K562 (cell line): Measurements from ENCODE around the gene PSMB11. TPM values are rescaled to one million over a fixed set of nuclear protein-coding genes. Genes with fewer than 3 reads are reported as not detected.

Source experiments
- ATAC-seq: fragments of 200-7000 bp; cut with Tn5 transposase; 3 replicates; pipeline ENCODE4 v1.9.1; 2020; ENCODE audit warnings: moderate library complexity
- BruUV-seq: library from RNA; stranded (reverse); fragments of 400-500 nt; replicated peaks from 2 replicates; lab custom pipeline; 2021; lab: Mats Ljungman, UMichigan
- CTCF ChIA-PET: fragments of 300-600 bp; formaldehyde crosslinking; extraction: SDS; loops from one replicate; lab custom pipeline; 2021; ENCODE audit warnings: low intra/inter-chr PET ratio; lab: Yijun Ruan, JAX
- POLR2A ChIA-PET: fragments of 300-600, 350-650 bp; sonication (Branson Sonifier 250); formaldehyde crosslinking; extraction: SDS; loops from one replicate; lab custom pipeline; 2021; ENCODE audit warnings: antibody characterized with exemption, inconsistent platforms; lab: Yijun Ruan, JAX
- DNase-seq, 4 experiments: peaks; one replicate each; pipeline versions ENCODE4 v3.0.0 to v3.0.0-alpha.2; 2011 to 2018; ENCODE audit warnings: low spot score in 3 of 4, mixed read lengths in 3 of 4; ENCODE audit errors: extremely low read depth in 1 of 4
- FAIRE-seq: peaks from 2 replicates; lab custom pipeline; 2011; peaks lifted over from hg19 to GRCh38; lab: Jason Lieb, UNC
- H2AFZ ChIP-seq: 2 replicates; pipeline ENCODE4 v1.6.0; 2011; ENCODE audit warnings: low read depth, low read length, control low read depth, inconsistent platforms
- H3K27ac ChIP-seq: fragments of 200-600 bp; 3 replicates; pipeline ENCODE4 v1.8.0; 2011; ENCODE audit warnings: low read depth, mild to moderate bottlenecking, control low read depth, inconsistent platforms, low read length, moderate library complexity, mixed read lengths; ENCODE audit errors: extremely low read depth
- H3K27me3 ChIP-seq, 2 experiments: fragments of 300-600 bp in 1 of 2; 2 replicates in 1 of 2; 3 replicates in 1 of 2; pipeline versions ENCODE4 v1.6.0 to v1.8.0; 2011; ENCODE audit warnings: inconsistent platforms in 2 of 2, low read length in 2 of 2, mild to moderate bottlenecking in 1 of 2, mixed read lengths in 1 of 2, moderate library complexity in 1 of 2; ENCODE audit not compliant: control insufficient read depth in 2 of 2, insufficient read depth in 2 of 2
- H3K36me3 ChIP-seq: fragments of 300-600 bp; 3 replicates; pipeline ENCODE4 v1.8.0; 2011; ENCODE audit warnings: mild to moderate bottlenecking, low read length, inconsistent platforms; ENCODE audit not compliant: control insufficient read depth, insufficient read depth
- H3K4me1 ChIP-seq, 2 experiments: fragments of 200-600 bp in 1 of 2; replicated peaks in 1 of 2; 2 replicates in 1 of 2; 3 replicates in 1 of 2; pipeline versions ENCODE4 v1.5.1 to v1.8.0; 2011; ENCODE audit warnings: inconsistent platforms in 2 of 2, low read length in 2 of 2, mild to moderate bottlenecking in 1 of 2, mixed read lengths in 1 of 2, moderate library complexity in 1 of 2; ENCODE audit not compliant: control insufficient read depth in 2 of 2, insufficient read depth in 2 of 2
- H3K4me2 ChIP-seq: 2 replicates; pipeline ENCODE4 v1.6.1; 2011; ENCODE audit warnings: low read length, control low read depth, inconsistent platforms, mixed read lengths; ENCODE audit not compliant: insufficient read depth
- H3K4me3 ChIP-seq: fragments of 200-600 bp; sonication (generic), shearing (Covaris generic); 2 replicates; pipeline ENCODE4 v1.5.1; 2016; ENCODE audit warnings: control low read depth, inconsistent platforms
- H3K79me2 ChIP-seq: fragments of 200-600 bp; 3 replicates; pipeline ENCODE4 v1.8.0; 2011; ENCODE audit warnings: low read length, inconsistent platforms; ENCODE audit not compliant: control insufficient read depth, insufficient read depth
- H3K9ac ChIP-seq, 2 experiments: 2 replicates each; pipeline versions ENCODE4 v1.6.0 to v1.6.1; 2011; ENCODE audit warnings: low read depth in 2 of 2, low read length in 2 of 2, control low read depth in 1 of 2, inconsistent platforms in 1 of 2, mild to moderate bottlenecking in 1 of 2, mixed read lengths in 1 of 2; ENCODE audit not compliant: insufficient read depth in 1 of 2
- H3K9me1 ChIP-seq: one replicate; pipeline ENCODE4 v1.6.0; 2011; ENCODE audit warnings: inconsistent platforms, mild to moderate bottlenecking, low read length, moderate library complexity; ENCODE audit not compliant: control insufficient read depth, insufficient read depth
- H3K9me3 ChIP-seq: replicated peaks from 2 replicates; pipeline ENCODE4 v1.5.1; 2011; ENCODE audit warnings: low read depth, low read length, inconsistent platforms; ENCODE audit not compliant: control insufficient read depth, insufficient read depth
- H4K20me1 ChIP-seq: replicated peaks from 2 replicates; pipeline ENCODE4 v1.6.1; 2011; ENCODE audit warnings: low read length, inconsistent platforms, mixed read lengths; ENCODE audit not compliant: control insufficient read depth, insufficient read depth
- MCM2 ChIP-seq: fragments of 450-650 bp; IDR thresholded peaks from 2 replicates; pipeline ENCODE4 v1.6.1; 2017; ENCODE audit warnings: low read depth, mild to moderate bottlenecking
- PML ChIP-seq: IDR thresholded peaks from 2 replicates; pipeline ENCODE4 v1.6.1; 2012; ENCODE audit warnings: low read length, inconsistent platforms
- RFX1 ChIP-seq: fragments of 450-650 bp; IDR thresholded peaks from 2 replicates; pipeline ENCODE4 v1.6.1; 2016; ENCODE audit warnings: mild to moderate bottlenecking, moderate library complexity
- WGBS: fragments of 100-300 bp; shearing (Covaris generic); methylation state at CpG from one replicate; pipeline ENCODE4 v1.1.6; 2016; ENCODE audit warnings: low coverage, mixed read lengths; ENCODE audit not compliant: insufficient coverage; ENCODE audit errors: missing lambda C conversion rate; 5-methylcytosine and 5-hydroxymethylcytosine counted together
- in situ Hi-C: fragments of 300-500 bp; cut with MboI; formaldehyde crosslinking; loops from 4 replicates; pipeline ENCODE4 v1.15.0; 2018; ENCODE audit warnings: inconsistent platforms, mixed read lengths
- intact Hi-C: fragments of 100-400 bp; cut with micrococcal nuclease; formaldehyde crosslinking; loops from 2 replicates; pipeline ENCODE4 v1.14.2; 2022
- polyA plus RNA-seq, 8 experiments: library from polyadenylated mRNA; depleted of rRNA in 4 of 8; stranded (reverse) in 5 of 8; unstranded in 3 of 8; fragments of >200 nt; fragmentation: Nextera tagmentation in 2 of 8; fragmentation: Illumina TruSeq in 1 of 8; extraction: Ambion mirVana in 2 of 8; extraction: Trizol in 1 of 8; gene quantifications; 2 replicates each; pipeline versions ENCODE4 v1.2.1 to v1.2.3, GENCODE V29; 2011 to 2014; ENCODE audit warnings: inconsistent platforms in 1 of 8, missing spikeins in 1 of 8
- total RNA-seq, 7 experiments: library from RNA; depleted of rRNA in 6 of 7; stranded (reverse); fragments of >200 nt in 6 of 7; fragmentation: Illumina TruSeq in 2 of 7; extraction: Trizol in 2 of 7; gene quantifications; 2 replicates each; pipeline versions ENCODE4 v1.2.1 to v1.2.3, GENCODE V29; 2011 to 2021; ENCODE audit warnings: low replicate concordance in 1 of 7

PSMB11 gene
- total and polyA plus RNA-seq, 9 of the 15 experiments (the other 6 are each of a cell fraction or from before 2014, with no cell fraction given): not detected

- POLR2A ChIA-PET: no interaction called here
- ATAC-seq: no peak
- no TSS peak for BruUV-seq
Observed at GRCh38 chr14:23093104-23093503, 51.1 kb downstream of the PSMB11 start.

GRCh38 chr14:23093526-23093925 lies 51.5 kb downstream of the PSMB11 start:
- peaks cover 82% of the 10 kb centered on the region for H3K79me2 ChIP-seq
- DNase-seq: no peak
- CTCF ChIA-PET: no interaction called here
- intact Hi-C loops: no loop called here
- H2AFZ ChIP-seq: no peak overlapping the region
- H3K27ac ChIP-seq: no peak overlapping the region
- in situ Hi-C loops: no loop called here
- no peaks in the 10 kb centered on the region for H3K9me1 ChIP-seq
- peak overlapping the region; percentile 90 for H3K4me2 ChIP-seq
- H3K9ac ChIP-seq: peak overlapping the region in 1 of 2 experiments; percentile 98; a peak in 2 of 4 replicates
- FAIRE-seq: no peak
- no TSS peak for BruUV-seq
- 54% methylated on average over 2 of the region's 2 CpGs for WGBS
- no peak for ATAC-seq
- POLR2A ChIA-PET: interaction anchor here (2.1 to 3.0 kb wide), 5 partner anchors 13 to 31 kb away, joined by 10 to 34 read pairs (median 20); no protein-coding TSS in a partner anchor
- peaks cover 68% of the 10 kb centered on the region for H3K36me3 ChIP-seq
- TF ChIP-seq MCM2 (no peak), RFX1 (peak; percentile 54; the same call in 1 of the 2 replicates)
- H3K4me3 ChIP-seq: peak overlapping the region; percentile 83
- peaks cover 8 to 29% of the 10 kb centered on the region in 2 experiments; a peak in 4 of 5 replicates for H3K4me1 ChIP-seq
- H3K9me3 ChIP-seq: no peaks in the 10 kb centered on the region
- no peaks in the 10 kb centered on the region for H3K27me3 ChIP-seq
- H4K20me1 ChIP-seq: peaks cover 16% of the 10 kb centered on the region

More at GRCh38 chr14:23093104-23093503, 51.1 kb downstream of the PSMB11 start:
- intact Hi-C loops: no loop called here
- H3K9me1 ChIP-seq: no peaks in the 10 kb centered on the region
- TF ChIP-seq PML: no peak
- DNase-seq (no peak), FAIRE-seq (no peak)
- no peak overlapping the region for H3K27ac ChIP-seq
- peaks cover 8 to 27% of the 10 kb centered on the region in 2 experiments; a peak in 4 of 5 replicates for H3K4me1 ChIP-seq
- CTCF ChIA-PET: no interaction called here
- in situ Hi-C loops: no loop called here
- H2AFZ ChIP-seq: no peak overlapping the region
- peaks cover 78% of the 10 kb centered on the region for H3K79me2 ChIP-seq
- no peaks in the 10 kb centered on the region for H3K27me3 ChIP-seq
- H3K4me2 ChIP-seq: peak overlapping the region; percentile 90
- H3K4me3 ChIP-seq: peak overlapping the region; percentile 83; the same call in 1 of the 2 replicates
- 65% methylated on average over 2 of the region's 2 CpGs for WGBS
- H3K36me3 ChIP-seq: peaks cover 68% of the 10 kb centered on the region
- H3K9me3 ChIP-seq: no peaks in the 10 kb centered on the region
- H3K9ac ChIP-seq: peak overlapping the region in 1 of 2 experiments; percentile 98; a peak in 1 of 4 replicates
- H4K20me1 ChIP-seq: peaks cover 15% of the 10 kb centered on the region

Other genes starting within 250 kb of the PSMB11 start
Only the 7 nearest of the 19 such genes appear.
- 3.3 and 5.3 TPM in 2 replicates for gene AJUBA, start 59.7 kb upstream of the PSMB11 start, total RNA-seq (2014; rRNA removed)
- gene AJUBA, start 59.7 kb upstream of the PSMB11 start, total RNA-seq (2014; rRNA removed; fragmentation: Illumina TruSeq; extraction: Trizol): 3.1 and 3.2 TPM in 2 replicates
- 1.5 and 1.8 TPM in 2 replicates for gene AJUBA, start 59.7 kb upstream of the PSMB11 start, total RNA-seq (2015; rRNA removed; fragmentation: Illumina TruSeq; extraction: Trizol)
- gene AJUBA, start 59.7 kb upstream of the PSMB11 start, total RNA-seq (2021): 2.9 and 4.3 TPM in 2 replicates
- 4.7 and 6.4 TPM in 2 replicates for gene AJUBA, start 59.7 kb upstream of the PSMB11 start, polyA plus RNA-seq (2011; rRNA removed)
- 2.3 and 2.8 TPM in 2 replicates for gene AJUBA, start 59.7 kb upstream of the PSMB11 start, polyA plus RNA-seq (2014; fragmentation: Illumina TruSeq; extraction: Trizol)
- 1 to 10 TPM in 1 of 2 experiments, under 1 TPM in 1; 0.73 to 1.6 TPM for gene AJUBA, start 59.7 kb upstream of the PSMB11 start, polyA plus RNA-seq (2014; fragmentation: Nextera tagmentation; extraction: Ambion mirVana)
- 2.0 and 2.2 TPM in 2 replicates for gene AJUBA, start 59.7 kb upstream of the PSMB11 start, polyA plus RNA-seq (2014; rRNA removed)
- gene C14orf93, start 32.1 kb upstream of the PSMB11 start, total RNA-seq (2014; rRNA removed): 17.0 and 18.7 TPM in 2 replicates
- gene C14orf93, start 32.1 kb upstream of the PSMB11 start, total RNA-seq (2014; rRNA removed; fragmentation: Illumina TruSeq; extraction: Trizol): 11.1 and 12.9 TPM in 2 replicates
- gene C14orf93, start 32.1 kb upstream of the PSMB11 start, total RNA-seq (2015; rRNA removed; fragmentation: Illumina TruSeq; extraction: Trizol): 11.8 and 14.8 TPM in 2 replicates
- 15.9 and 16.1 TPM in 2 replicates for gene C14orf93, start 32.1 kb upstream of the PSMB11 start, total RNA-seq (2021)
- gene C14orf93, start 32.1 kb upstream of the PSMB11 start, polyA plus RNA-seq (2011; rRNA removed): 20.4 and 23.1 TPM in 2 replicates
- gene C14orf93, start 32.1 kb upstream of the PSMB11 start, polyA plus RNA-seq (2014; fragmentation: Illumina TruSeq; extraction: Trizol): 22.0 and 26.3 TPM in 2 replicates
- gene C14orf93, start 32.1 kb upstream of the PSMB11 start, polyA plus RNA-seq (2014; fragmentation: Nextera tagmentation; extraction: Ambion mirVana): 1 to 10 TPM; 2.2 to 3.0 TPM
- 22.4 and 24.3 TPM in 2 replicates for gene C14orf93, start 32.1 kb upstream of the PSMB11 start, polyA plus RNA-seq (2014; rRNA removed)
- gene PSMB5, start 7.3 kb upstream of the PSMB11 start, total RNA-seq (2014; rRNA removed): 279 and 297 TPM in 2 replicates
- 204 and 223 TPM in 2 replicates for gene PSMB5, start 7.3 kb upstream of the PSMB11 start, total RNA-seq (2014; rRNA removed; fragmentation: Illumina TruSeq; extraction: Trizol)
- gene PSMB5, start 7.3 kb upstream of the PSMB11 start, total RNA-seq (2015; rRNA removed; fragmentation: Illumina TruSeq; extraction: Trizol): 210 and 212 TPM in 2 replicates
- 198 and 218 TPM in 2 replicates for gene PSMB5, start 7.3 kb upstream of the PSMB11 start, total RNA-seq (2021)
- 273 and 285 TPM in 2 replicates for gene PSMB5, start 7.3 kb upstream of the PSMB11 start, polyA plus RNA-seq (2011; rRNA removed)
- gene PSMB5, start 7.3 kb upstream of the PSMB11 start, polyA plus RNA-seq (2014; fragmentation: Illumina TruSeq; extraction: Trizol): 194 and 201 TPM in 2 replicates
- 1,000 to 10,000 TPM; 1,679 to 1,870 TPM for gene PSMB5, start 7.3 kb upstream of the PSMB11 start, polyA plus RNA-seq (2014; fragmentation: Nextera tagmentation; extraction: Ambion mirVana)
- 249 and 269 TPM in 2 replicates for gene PSMB5, start 7.3 kb upstream of the PSMB11 start, polyA plus RNA-seq (2014; rRNA removed)
- gene CDH24, start 15.3 kb downstream of the PSMB11 start, total RNA-seq (2014; rRNA removed): 4.9 and 6.6 TPM in 2 replicates
- 2.4 and 3.0 TPM in 2 replicates for gene CDH24, start 15.3 kb downstream of the PSMB11 start, total RNA-seq (2014; rRNA removed; fragmentation: Illumina TruSeq; extraction: Trizol)
- gene CDH24, start 15.3 kb downstream of the PSMB11 start, total RNA-seq (2015; rRNA removed; fragmentation: Illumina TruSeq; extraction: Trizol): 3.6 and 4.0 TPM in 2 replicates
- gene CDH24, start 15.3 kb downstream of the PSMB11 start, total RNA-seq (2021): 11.1 and 12.8 TPM in 2 replicates
- 6.5 and 11.1 TPM in 2 replicates for gene CDH24, start 15.3 kb downstream of the PSMB11 start, polyA plus RNA-seq (2011; rRNA removed)
- gene CDH24, start 15.3 kb downstream of the PSMB11 start, polyA plus RNA-seq (2014; fragmentation: Illumina TruSeq; extraction: Trizol): 8.1 and 9.2 TPM in 2 replicates
- under 1 TPM; 0.04 to 0.10 TPM for gene CDH24, start 15.3 kb downstream of the PSMB11 start, polyA plus RNA-seq (2014; fragmentation: Nextera tagmentation; extraction: Ambion mirVana)
- gene CDH24, start 15.3 kb downstream of the PSMB11 start, polyA plus RNA-seq (2014; rRNA removed): 15.5 and 16.2 TPM in 2 replicates
- 121 and 145 TPM in 2 replicates for gene ACIN1, start 52.9 kb downstream of the PSMB11 start, total RNA-seq (2014; rRNA removed)
- gene ACIN1, start 52.9 kb downstream of the PSMB11 start, total RNA-seq (2014; rRNA removed; fragmentation: Illumina TruSeq; extraction: Trizol): 110 and 123 TPM in 2 replicates
- 141 and 147 TPM in 2 replicates for gene ACIN1, start 52.9 kb downstream of the PSMB11 start, total RNA-seq (2015; rRNA removed; fragmentation: Illumina TruSeq; extraction: Trizol)
- 151 and 163 TPM in 2 replicates for gene ACIN1, start 52.9 kb downstream of the PSMB11 start, total RNA-seq (2021)
- gene ACIN1, start 52.9 kb downstream of the PSMB11 start, polyA plus RNA-seq (2011; rRNA removed): 129 and 157 TPM in 2 replicates
- 180 and 196 TPM in 2 replicates for gene ACIN1, start 52.9 kb downstream of the PSMB11 start, polyA plus RNA-seq (2014; fragmentation: Illumina TruSeq; extraction: Trizol)
- 1 to 10 TPM; 5.0 TPM for gene ACIN1, start 52.9 kb downstream of the PSMB11 start, polyA plus RNA-seq (2014; fragmentation: Nextera tagmentation; extraction: Ambion mirVana)
- 156 and 184 TPM in 2 replicates for gene ACIN1, start 52.9 kb downstream of the PSMB11 start, polyA plus RNA-seq (2014; rRNA removed)
- gene C14orf119, start 53.3 kb downstream of the PSMB11 start, total RNA-seq (2014; rRNA removed): 36.7 and 38.1 TPM in 2 replicates
- 61.2 and 68.8 TPM in 2 replicates for gene C14orf119, start 53.3 kb downstream of the PSMB11 start, total RNA-seq (2014; rRNA removed; fragmentation: Illumina TruSeq; extraction: Trizol)
- 44.1 and 44.7 TPM in 2 replicates for gene C14orf119, start 53.3 kb downstream of the PSMB11 start, total RNA-seq (2015; rRNA removed; fragmentation: Illumina TruSeq; extraction: Trizol)
- gene C14orf119, start 53.3 kb downstream of the PSMB11 start, total RNA-seq (2021): 46.0 and 47.6 TPM in 2 replicates
- gene C14orf119, start 53.3 kb downstream of the PSMB11 start, polyA plus RNA-seq (2011; rRNA removed): 82.0 and 84.8 TPM in 2 replicates
- 37.9 and 39.3 TPM in 2 replicates for gene C14orf119, start 53.3 kb downstream of the PSMB11 start, polyA plus RNA-seq (2014; fragmentation: Illumina TruSeq; extraction: Trizol)
- gene C14orf119, start 53.3 kb downstream of the PSMB11 start, polyA plus RNA-seq (2014; fragmentation: Nextera tagmentation; extraction: Ambion mirVana): 100 to 1,000 TPM; 249 to 251 TPM
- gene C14orf119, start 53.3 kb downstream of the PSMB11 start, polyA plus RNA-seq (2014; rRNA removed): 48.5 and 51.8 TPM in 2 replicates
- gene CIROP, start 62.8 kb downstream of the PSMB11 start, total RNA-seq (2014; rRNA removed): not detected in 2 replicates
- not detected in 2 replicates for gene CIROP, start 62.8 kb downstream of the PSMB11 start, total RNA-seq (2014; rRNA removed; fragmentation: Illumina TruSeq; extraction: Trizol)
- gene CIROP, start 62.8 kb downstream of the PSMB11 start, total RNA-seq (2015; rRNA removed; fragmentation: Illumina TruSeq; extraction: Trizol): not detected in 2 replicates
- not detected in 2 replicates for gene CIROP, start 62.8 kb downstream of the PSMB11 start, total RNA-seq (2021)
- not detected in 2 replicates for gene CIROP, start 62.8 kb downstream of the PSMB11 start, polyA plus RNA-seq (2011; rRNA removed)
- not detected in 2 replicates for gene CIROP, start 62.8 kb downstream of the PSMB11 start, polyA plus RNA-seq (2014; fragmentation: Illumina TruSeq; extraction: Trizol)
- gene CIROP, start 62.8 kb downstream of the PSMB11 start, polyA plus RNA-seq (2014; fragmentation: Nextera tagmentation; extraction: Ambion mirVana): not detected
- gene CIROP, start 62.8 kb downstream of the PSMB11 start, polyA plus RNA-seq (2014; rRNA removed): not detected in 2 replicates